VCaP (cell line): Measurements from ENCODE around the gene EPHA1.

Experiments used
- H3K27ac ChIP-seq: fragments of 450-650 bp; 2 replicates; pipeline ENCODE4 v1.5.1; 2017
- CTCF ChIP-seq: fragments of 450-650 bp; conservative IDR thresholded peaks from 2 replicates; pipeline ENCODE4 v1.5.1; 2017; ENCODE audit warnings: mild to moderate bottlenecking, moderate library complexity

EPHA1 gene

GRCh38 chr7:143373255-143373794 lies 35.3 kb downstream of the EPHA1 start:
- peak; percentile 34 for TF ChIP-seq CTCF
- no peak overlapping the region; the same call in 1 of the 2 replicates for H3K27ac ChIP-seq

DNA sequence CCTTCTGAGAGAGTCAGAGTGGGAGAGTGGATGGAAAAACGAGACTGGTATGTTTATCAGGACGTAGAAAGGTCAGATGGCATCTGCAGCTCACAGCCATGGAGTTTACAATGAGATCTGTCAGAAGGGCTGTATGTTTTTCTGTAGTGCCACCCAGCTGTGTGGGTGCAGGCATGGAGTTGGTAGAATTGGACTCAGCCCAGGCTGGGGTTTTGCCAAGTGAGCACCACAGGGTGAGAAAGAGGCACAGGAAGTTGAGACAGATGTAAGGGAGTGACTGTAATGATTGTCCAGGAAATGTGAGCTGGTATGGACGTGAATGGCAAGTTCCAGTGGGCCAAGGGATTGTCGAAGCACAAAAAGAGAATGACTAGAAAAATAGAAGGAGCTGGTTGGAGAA lies 36.6 kb downstream of the EPHA1 start:
- H3K27ac ChIP-seq: peak overlapping the region; percentile 60; the same call in 1 of the 2 replicates
- TF ChIP-seq CTCF: no peak; the same call in 1 of the 2 replicates

DNA sequence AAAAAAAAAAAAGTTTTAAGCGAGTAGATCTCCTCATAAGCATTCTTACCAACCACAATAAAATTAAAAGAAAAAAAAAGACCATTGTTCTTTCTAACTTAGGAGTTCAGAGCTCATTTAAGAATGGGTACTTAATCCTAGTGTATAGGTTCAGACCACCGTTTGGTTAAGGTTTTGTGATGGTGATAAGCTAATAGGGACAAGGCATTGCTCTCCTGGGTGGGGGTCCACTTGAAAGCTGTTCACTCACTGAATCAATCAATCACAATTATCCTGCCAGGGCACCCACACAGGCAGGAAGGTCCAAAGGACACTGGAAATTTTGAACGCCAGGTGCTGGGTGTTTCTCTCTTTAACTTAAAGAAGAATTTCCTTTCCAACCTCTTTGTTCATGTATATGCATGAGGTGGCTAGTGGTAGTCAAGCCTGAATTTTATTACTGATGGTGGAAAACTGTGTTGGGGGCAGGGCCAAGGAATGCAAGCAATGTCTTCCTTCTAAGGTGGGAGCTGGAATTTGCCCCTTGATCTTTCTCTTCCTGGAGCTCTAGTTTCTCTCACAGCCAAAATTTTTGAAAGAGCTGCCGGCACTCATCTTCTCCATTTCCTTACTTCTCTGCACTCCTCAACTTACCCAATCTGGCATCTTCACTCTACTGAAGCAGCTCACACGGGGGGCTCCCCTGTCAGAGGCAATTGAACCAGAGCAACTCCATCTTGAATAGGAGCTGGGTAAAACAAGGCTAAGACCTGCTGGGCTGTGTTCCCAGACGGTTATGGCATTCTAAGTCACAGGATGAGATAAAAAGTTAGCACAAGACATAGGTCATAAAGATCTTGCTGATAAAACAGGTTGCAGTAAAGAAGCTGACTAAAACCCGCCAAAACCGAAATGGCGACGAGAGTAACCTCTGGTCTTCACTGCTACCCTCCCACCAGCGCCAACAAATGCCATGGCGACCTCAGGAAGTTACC lies 38.7 kb downstream of the EPHA1 start:
- peak overlapping the region; percentile 60 for H3K27ac ChIP-seq

DNA sequence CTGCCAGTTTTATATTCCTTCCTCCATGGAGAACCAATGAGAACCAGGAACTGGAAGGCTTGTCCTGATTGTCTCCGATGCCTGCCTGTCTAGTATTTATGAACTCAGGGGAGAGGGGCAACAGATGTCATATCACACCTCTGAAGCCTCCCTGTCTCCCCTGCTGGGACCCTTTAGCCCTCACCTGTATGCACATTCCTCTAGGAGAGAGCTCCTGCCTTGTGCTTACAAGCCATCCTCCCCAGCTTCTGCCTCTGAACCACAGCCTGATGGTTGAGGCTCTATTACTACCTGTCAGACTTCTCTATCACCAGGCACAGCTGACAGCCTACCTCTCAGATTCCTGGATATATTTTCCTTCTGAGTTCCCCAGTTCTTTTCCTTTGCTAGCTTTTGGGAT lies 40.3 kb downstream of the EPHA1 start:
- H3K27ac ChIP-seq: peak overlapping the region; percentile 53; the same call in 1 of the 2 replicates
- no peak for TF ChIP-seq CTCF

More for the DNA sequence above, 38.7 kb downstream of the EPHA1 start:
- TF ChIP-seq CTCF: no peak

- H3K27ac ChIP-seq: peak overlapping the region; percentile 53; the same call in 1 of the 2 replicates
- TF ChIP-seq CTCF: no peak
Measured at GRCh38 chr7:143367972-143368371, 40.7 kb downstream of the EPHA1 start.

DNA sequence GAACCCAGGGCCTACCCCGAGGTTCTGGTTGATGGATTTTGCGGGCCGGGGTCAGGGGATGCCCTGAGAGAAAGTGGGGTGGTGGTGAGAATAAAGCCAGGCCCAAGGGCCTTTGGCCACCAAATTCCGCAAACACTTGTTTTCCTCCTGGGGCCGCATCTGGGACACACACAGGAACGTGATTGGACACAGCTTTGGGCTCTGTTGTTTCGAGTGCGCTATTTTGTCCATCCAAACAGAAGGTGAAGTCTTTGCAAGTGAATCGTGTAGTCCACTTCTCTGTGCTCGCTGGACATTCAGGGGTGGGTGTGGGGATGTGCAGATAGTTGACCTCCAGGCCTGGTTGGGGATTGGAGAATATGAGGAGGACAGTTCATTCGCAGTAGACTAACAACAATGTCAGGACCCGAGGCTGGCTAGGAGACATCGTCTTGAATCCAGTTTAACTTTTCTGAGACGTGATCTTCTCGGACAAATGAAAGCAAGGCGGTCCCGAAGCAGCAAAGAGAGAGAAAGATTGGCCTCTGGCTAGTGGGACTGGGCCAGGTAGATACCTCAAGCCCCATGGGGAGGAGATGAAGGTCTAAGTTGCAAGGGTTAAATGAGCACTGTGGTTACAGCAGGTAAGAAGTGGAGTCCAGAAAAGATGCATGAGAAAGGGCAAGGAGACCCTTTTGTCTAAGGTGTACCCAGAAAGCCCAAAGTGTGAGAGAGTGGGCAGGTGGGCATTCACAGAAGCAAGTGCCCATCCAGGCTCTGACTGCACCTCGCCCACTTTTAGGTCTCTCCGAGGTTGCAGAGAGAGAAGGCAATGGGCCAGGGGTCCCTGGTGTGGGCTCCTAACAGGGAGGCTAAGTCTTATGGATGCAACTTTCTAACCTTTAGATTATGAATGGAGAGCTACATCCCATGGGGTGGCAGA lies 45.4 kb downstream of the EPHA1 start:
- TF ChIP-seq CTCF: no peak

More for the DNA sequence above, 45.4 kb downstream of the EPHA1 start:
- H3K27ac ChIP-seq: peak overlapping the region; percentile 58; the same call in 1 of the 2 replicates
